ENCODE data around the gene GLIPR2.
"Not testable (repeated sequence)": the region's sequence is repeated elsewhere in the genome, so short reads cannot be mapped to it uniquely, and the experiment has no call there.

Gene GLIPR2

DNA sequence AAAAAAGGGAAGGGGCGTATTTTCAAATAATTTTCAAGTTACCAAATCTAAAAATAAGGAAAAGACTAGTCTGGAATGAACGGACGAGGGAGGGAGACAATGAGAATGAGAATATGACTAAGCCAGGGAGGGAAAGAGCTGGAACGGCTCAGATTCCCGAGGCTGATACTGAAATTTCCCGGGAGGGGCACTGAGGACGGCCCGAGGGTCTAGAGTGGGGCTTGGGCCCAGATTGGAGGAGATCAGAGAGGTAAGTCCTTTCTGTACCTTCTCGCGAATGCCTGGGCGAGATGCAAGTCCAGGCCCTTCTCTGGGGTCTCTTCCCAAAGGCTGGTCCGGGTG, 29.3 kb downstream of the GLIPR2 start:
- no peak for DNase-seq

- DNase-seq: peak; percentile 89
These were observed 29.8 kb downstream of the GLIPR2 start for GRCh38 chr9:36166168-36166927.

DNA sequence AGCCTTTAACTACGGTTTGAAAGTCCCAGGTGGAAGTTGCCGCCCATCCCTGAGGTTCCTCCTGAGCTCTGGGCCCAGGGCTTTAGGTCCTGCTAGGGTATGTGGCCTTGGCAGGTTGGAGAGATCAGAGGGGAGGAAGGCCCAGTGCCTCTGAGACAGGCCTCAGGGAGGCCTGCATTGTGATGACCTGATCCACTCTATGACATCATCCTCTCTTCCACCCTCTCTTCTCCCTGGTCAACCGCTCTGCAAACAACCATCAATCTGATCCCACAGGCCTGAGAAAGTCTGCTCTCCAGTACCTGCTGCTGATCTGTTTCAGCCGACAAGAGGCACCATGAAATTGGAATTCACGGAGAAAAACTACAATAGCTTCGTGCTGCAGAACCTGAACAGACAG, 32.6 kb downstream of the GLIPR2 start, which contains the start of gene CCIN:
TSS of gene CCIN (plus strand) at position 223 of the 400 bp plus-strand sequence. CDS start at position 338, 115 bp downstream.
- no peak for DNase-seq

DNA sequence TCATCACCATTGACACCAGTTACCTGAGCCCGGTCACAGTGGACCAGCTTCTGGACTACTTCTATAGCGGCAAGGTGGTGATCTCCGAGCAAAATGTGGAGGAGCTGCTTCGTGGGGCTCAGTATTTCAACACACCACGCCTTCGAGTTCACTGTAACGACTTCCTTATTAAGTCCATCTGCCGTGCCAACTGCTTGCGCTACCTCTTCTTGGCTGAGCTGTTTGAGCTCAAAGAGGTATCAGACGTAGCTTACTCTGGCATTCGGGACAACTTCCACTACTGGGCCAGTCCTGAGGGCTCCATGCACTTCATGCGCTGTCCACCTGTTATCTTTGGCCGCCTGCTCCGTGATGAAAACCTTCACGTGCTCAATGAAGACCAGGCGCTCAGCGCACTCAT, 33.2 kb downstream of the GLIPR2 start:
- DNase-seq: peak; percentile 40

DNA sequence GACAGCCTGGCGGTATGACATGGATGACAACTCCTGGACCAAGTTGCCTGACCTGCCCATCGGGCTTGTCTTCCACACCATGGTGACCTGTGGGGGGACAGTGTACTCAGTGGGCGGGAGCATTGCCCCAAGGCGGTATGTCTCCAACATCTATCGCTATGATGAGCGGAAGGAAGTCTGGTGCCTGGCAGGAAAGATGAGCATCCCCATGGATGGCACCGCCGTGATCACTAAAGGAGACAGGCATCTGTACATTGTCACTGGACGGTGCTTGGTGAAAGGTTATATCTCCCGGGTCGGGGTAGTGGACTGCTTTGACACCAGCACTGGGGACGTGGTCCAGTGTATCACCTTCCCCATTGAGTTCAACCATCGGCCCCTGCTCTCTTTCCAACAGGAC, 34.0 kb downstream of the GLIPR2 start:
- no peak for DNase-seq

- DNase-seq: no peak
These were observed 37.3 kb downstream of the GLIPR2 start for GRCh38 chr9:36173861-36174260.

- no peak for DNase-seq
These were observed 37.7 kb downstream of the GLIPR2 start for GRCh38 chr9:36174271-36174670.

GRCh38 chr9:36174731-36175130, 38.2 kb downstream of the GLIPR2 start:
- DNase-seq: no peak

DNA sequence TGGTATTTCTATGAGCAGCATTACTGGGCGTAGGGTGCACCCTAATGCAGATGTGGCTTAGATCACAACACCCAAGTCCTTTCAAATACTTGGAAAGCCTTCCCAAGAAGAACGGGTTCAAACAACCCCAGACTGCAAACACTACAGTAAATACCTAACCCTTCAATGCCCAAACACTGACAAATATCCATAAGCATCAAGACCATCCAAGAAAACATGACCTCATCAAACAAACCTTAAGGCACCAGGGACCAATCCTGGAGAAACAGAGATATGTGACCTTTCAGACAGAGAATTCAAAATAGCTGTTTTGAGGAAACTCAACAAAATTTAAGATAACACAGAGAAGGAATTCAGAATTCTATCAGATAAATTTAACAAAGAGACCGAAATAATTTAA, 38.7 kb downstream of the GLIPR2 start:
- DNase-seq: not testable (repeated sequence)

- not testable (repeated sequence) for DNase-seq
These were observed 40.0 kb downstream of the GLIPR2 start for GRCh38 chr9:36176496-36176895.

DNA sequence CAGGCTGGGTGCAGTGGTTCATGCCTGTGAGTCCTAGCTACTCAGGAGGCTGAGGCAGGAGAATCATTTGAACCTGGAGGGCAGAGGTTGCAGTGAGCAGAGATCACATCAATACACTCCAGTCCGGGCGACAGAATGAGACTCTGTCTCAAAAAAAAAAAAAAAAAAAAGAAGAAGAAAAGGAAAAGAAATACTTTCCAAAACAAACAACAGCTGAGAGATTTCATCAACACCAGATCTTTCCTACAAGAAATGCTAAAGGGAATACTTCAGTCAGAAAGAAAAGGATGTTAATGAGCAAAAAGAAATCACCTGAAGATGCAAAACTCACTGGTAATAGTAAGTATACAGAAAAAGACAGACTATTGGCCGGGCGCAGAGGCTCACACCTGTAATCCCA, 41.0 kb downstream of the GLIPR2 start:
- DNase-seq: no peak

DNA sequence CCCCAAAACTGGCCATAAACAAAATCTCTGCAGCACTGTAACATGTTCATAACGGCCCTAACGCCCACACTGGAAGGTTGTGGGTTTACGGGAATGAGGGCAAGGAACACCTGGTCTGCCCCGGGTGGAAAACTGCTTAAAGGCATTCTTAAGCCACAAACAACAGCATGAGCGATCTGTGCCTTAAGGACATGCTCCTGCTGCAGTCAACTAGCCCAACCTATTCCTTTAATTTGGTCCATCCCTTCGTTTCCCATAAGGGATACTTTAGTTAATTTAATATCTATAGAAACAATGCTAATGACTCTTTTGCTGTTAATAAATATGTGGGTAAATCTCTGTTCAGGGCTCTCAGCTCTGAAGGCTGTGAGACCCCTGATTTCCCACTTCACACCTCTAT, 43.7 kb downstream of the GLIPR2 start:
- DNase-seq: not testable (repeated sequence)

- DNase-seq: no peak
These were observed 50.9 kb downstream of the GLIPR2 start for GRCh38 chr9:36187414-36187813.

DNA sequence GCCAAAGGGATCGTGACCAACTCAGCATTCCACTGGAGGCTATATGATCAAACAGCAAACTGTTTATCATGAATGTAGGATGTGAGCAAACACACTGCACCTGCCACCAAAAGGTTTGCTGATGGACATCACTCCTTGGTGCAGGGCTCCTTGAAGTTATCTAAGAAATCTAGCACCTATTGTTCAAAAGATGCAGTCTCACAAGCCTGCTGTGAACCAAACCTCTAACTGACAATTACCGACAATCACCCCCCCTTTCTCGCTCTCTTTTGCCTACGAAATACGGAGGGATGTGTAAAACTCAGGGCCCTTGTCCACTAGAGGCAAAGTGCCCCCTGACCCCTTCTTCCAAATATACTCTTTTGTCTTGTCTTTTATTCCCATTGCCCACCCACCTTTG, 51.7 kb downstream of the GLIPR2 start:
- no peak for DNase-seq

- peak; percentile 30 for DNase-seq
These were observed 53.4 kb downstream of the GLIPR2 start for GRCh38 chr9:36189976-36190375.

DNA sequence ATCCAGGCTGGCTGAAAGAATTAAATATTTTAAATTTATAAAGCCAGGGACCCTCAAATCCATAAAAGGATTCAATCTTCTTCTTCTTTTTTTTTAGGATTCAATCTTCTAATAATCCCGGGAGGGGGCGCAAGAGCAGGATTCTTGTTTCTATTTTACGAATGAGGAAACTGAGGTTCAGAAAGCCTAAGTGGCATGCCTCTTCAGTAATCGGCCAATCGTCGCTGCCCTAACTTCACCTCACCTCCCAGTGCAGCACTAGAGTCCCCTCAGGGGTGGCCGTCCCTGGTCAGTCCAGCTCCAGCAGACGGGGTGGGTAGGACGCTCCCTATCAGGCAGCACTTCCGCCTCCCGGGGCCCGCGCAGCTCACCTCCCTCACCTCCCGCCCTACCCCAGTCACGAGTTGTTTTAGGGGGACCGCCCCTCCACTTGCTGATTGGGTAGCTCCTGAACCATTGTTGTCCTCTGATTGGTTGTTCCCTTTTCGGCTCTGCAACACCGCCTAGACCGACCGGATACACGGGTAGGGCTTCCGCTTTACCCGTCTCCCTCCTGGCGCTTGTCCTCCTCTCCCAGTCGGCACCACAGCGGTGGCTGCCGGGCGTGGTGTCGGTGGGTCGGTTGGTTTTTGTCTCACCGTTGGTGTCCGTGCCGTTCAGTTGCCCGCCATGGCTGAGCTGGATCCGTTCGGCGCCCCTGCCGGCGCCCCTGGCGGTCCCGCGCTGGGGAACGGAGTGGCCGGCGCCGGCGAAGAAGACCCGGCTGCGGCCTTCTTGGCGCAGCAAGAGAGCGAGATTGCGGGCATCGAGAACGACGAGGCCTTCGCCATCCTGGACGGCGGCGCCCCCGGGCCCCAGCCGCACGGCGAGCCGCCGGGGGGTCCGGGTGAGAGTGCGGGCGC, 54.1 kb downstream of the GLIPR2 start, which contains the start of gene CLTA:
TSS of gene CLTA (plus strand) at position 534 of the 902 bp plus-strand sequence. CDS start at position 670, 136 bp downstream.
- peak; percentile 100 for DNase-seq

GRCh38 chr9:36191290-36191645, 54.7 kb downstream of the GLIPR2 start:
- peak; percentile 62 for DNase-seq

GRCh38 chr9:36191686-36192085, 55.2 kb downstream of the GLIPR2 start:
- no peak for DNase-seq

- DNase-seq: no peak
These were observed 55.7 kb downstream of the GLIPR2 start for GRCh38 chr9:36192196-36192595.

GRCh38 chr9:36193023-36193422, 56.5 kb downstream of the GLIPR2 start:
- no peak for DNase-seq

DNA sequence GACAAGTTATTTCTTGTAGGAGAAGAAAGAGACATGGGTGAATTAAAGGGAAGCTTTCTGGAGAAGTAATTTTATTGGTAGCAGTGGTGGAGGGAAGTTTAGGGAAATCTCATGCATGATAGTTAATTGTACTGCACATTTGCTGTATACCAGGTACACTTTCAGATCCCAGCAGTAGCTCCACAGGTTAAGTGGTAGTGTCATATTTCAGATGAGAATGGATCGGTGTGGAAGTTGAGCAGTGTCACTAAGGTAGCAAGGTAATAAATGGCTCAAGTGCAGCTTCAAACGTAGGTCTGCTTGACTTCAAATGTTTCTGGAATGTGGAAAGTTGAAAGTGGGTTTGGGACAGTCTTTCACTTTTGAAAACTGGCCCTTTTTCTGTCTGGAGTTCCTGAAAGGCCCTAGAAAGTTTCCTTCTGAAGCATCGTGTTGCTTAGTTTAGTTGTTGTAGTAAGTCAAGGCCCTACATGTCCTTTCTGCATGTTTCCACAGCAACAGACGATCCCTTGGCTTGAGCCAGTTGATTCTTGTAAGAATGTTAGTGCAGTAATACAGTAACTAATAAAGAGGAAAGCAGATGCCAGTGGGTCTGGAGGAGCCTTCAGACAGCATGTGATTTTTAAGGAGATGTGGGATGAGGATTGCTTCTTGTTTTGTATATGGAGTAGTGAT, 57.9 kb downstream of the GLIPR2 start:
- no peak for DNase-seq

GRCh38 chr9:36204906-36205547, 68.5 kb downstream of the GLIPR2 start:
- no peak for DNase-seq

DNA sequence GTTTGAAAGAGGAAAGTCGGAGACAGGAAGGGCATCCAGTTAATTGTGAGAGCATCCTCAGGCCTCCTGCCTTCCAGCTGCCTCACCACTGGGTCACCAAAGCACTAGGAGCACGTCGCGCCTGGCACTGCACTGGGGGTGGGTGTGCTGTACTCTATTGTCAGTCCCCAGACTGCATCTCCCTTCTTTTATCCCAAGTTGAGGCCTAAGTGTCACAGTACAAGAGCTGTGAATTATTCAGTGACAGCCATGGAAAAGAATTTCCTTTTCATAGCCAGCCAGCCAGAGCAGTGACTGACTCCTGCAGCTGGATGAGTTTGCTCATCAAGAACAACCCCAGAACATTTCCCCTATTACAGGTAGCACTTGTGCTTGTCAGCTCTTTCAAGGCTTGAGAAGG, 70.5 kb downstream of the GLIPR2 start:
- DNase-seq: no peak

Measured in hematopoietic multipotent progenitor cell treated with erythropoietin and hydrocortisone succinate and interleukin-3 and kit ligand, for 4 days (in vitro differentiated cells).